DND-41 (cell line): ENCODE measurements around the gene NTF4.
A peak's percentile ranks its signal among the peaks of the same experiment; 100 is the strongest.

Experiments
- ATAC-seq: fragments of 200-7000 bp; cut with Tn5 transposase; 3 replicates; pipeline ENCODE4 v1.9.1; 2021; ENCODE audit warnings: low read depth; ENCODE audit not compliant: insufficient read depth
- DNase-seq: peaks from one replicate; pipeline ENCODE4 v3.0.0-alpha.2; 2020
- H2AFZ ChIP-seq: 2 replicates; pipeline ENCODE4 v1.6.0; 2012; ENCODE audit warnings: low read depth, low read length
- H3K27ac ChIP-seq: 2 replicates; pipeline ENCODE4 v1.5.1; 2012; ENCODE audit warnings: low read length, inconsistent platforms
- H3K27me3 ChIP-seq: fragments of 200-600 bp; sonication (generic); 2 replicates; pipeline ENCODE4 v1.6.0; 2012; ENCODE audit warnings: low read length, mild to moderate bottlenecking, inconsistent platforms; ENCODE audit not compliant: insufficient read depth, poor library complexity
- H3K36me3 ChIP-seq: 2 replicates; pipeline ENCODE4 v1.5.1; 2012; ENCODE audit warnings: low read length, inconsistent platforms; ENCODE audit not compliant: insufficient read depth
- H3K4me1 ChIP-seq: 2 replicates; pipeline ENCODE4 v1.5.1; 2012; ENCODE audit warnings: mild to moderate bottlenecking, low read length; ENCODE audit not compliant: insufficient read depth
- H3K4me2 ChIP-seq: 2 replicates; pipeline ENCODE4 v1.6.0; 2012; ENCODE audit warnings: mild to moderate bottlenecking, moderate library complexity, low read length, inconsistent platforms; ENCODE audit not compliant: insufficient read depth
- H3K4me3 ChIP-seq, 2 experiments: fragments of 200-600 bp in 1 of 2; shearing (Covaris generic) in 1 of 2; 2 replicates each; pipeline ENCODE4 v1.5.1; 2012 to 2016; ENCODE audit warnings: inconsistent platforms in 2 of 2, low read length in 2 of 2, mild to moderate bottlenecking in 2 of 2, low read depth in 1 of 2, moderate library complexity in 1 of 2
- H3K79me2 ChIP-seq: 2 replicates; pipeline ENCODE4 v1.6.0; 2012; ENCODE audit warnings: low read length, inconsistent platforms; ENCODE audit not compliant: insufficient read depth
- H3K9ac ChIP-seq: 2 replicates; pipeline ENCODE4 v1.6.0; 2012; ENCODE audit warnings: low read depth, mild to moderate bottlenecking, inconsistent platforms, low read length, moderate library complexity
- H3K9me3 ChIP-seq: 2 replicates; pipeline ENCODE4 v1.5.1; 2012; ENCODE audit warnings: low read length, moderate library complexity, mild to moderate bottlenecking, inconsistent platforms; ENCODE audit not compliant: insufficient read depth, severe bottlenecking
- H4K20me1 ChIP-seq: 2 replicates; pipeline ENCODE4 v1.6.0; 2012; ENCODE audit warnings: low read length; ENCODE audit not compliant: insufficient read depth
- CTCF ChIP-seq: IDR thresholded peaks from 2 replicates; pipeline ENCODE4 v1.5.1; 2012; ENCODE audit warnings: borderline replicate concordance, low read length, moderate library complexity, mild to moderate bottlenecking; ENCODE audit not compliant: poor library complexity, severe bottlenecking; ENCODE audit errors: extremely low read depth
- EZH2 ChIP-seq: IDR thresholded peaks from 3 replicates; pipeline ENCODE4 v1.6.1; 2012; ENCODE audit warnings: borderline replicate concordance, low read depth, mild to moderate bottlenecking, moderate library complexity, low read length, inconsistent platforms; ENCODE audit not compliant: severe bottlenecking

Gene NTF4

GRCh38 chr19:49064768-49065611 lies at the start of gene NTF4:
NTF4 (minus strand) TSS chr19:49064818; CDS start chr19:49061997, 2,821 bp downstream.
- no peak for TF ChIP-seq CTCF
- no peak for TF ChIP-seq EZH2
- no peaks in the 10 kb centered on the region for H3K79me2 ChIP-seq
- no peak within 1 kb of the TSS for H3K9ac ChIP-seq
- H3K4me3 ChIP-seq: no peak within 1 kb of the TSS
- peaks cover 10% of the 10 kb centered on the region for H3K27me3 ChIP-seq
- no peak within 1 kb of the TSS for H2AFZ ChIP-seq
- no peaks in the 10 kb centered on the region for H3K36me3 ChIP-seq
- H3K9me3 ChIP-seq: no peaks in the 10 kb centered on the region
- no peaks in the 10 kb centered on the region for H4K20me1 ChIP-seq
- no peak for ATAC-seq
- H3K27ac ChIP-seq: no peak within 1 kb of the TSS
- H3K4me2 ChIP-seq: no peak within 1 kb of the TSS
- no peaks in the 10 kb centered on the region for H3K4me1 ChIP-seq
- no peak for DNase-seq

- Histone ChIP-seq H3K4me2 (peak within 1 kb of the TSS; percentile 96), H3K9ac (peak within 1 kb of the TSS; percentile 69), H3K36me3 (peaks cover 13% of the 10 kb centered on the region), H3K79me2 (peaks cover 12% of the 10 kb centered on the region), H3K4me3 (peak within 1 kb of the TSS; percentile 44 to 65; a peak in 3 of 4 replicates), H2AFZ (peak within 1 kb of the TSS; percentile 95), H3K4me1 (peaks cover 48% of the 10 kb centered on the region), H3K27ac (peak within 1 kb of the TSS; percentile 67), H3K27me3 (no peaks in the 10 kb centered on the region), H3K9me3 (no peaks in the 10 kb centered on the region), H4K20me1 (peaks cover 13% of the 10 kb centered on the region)
- DNase-seq (peak; percentile 79), ATAC-seq (peak; percentile 67)
- TF ChIP-seq CTCF: peak; percentile 77
- TF ChIP-seq EZH2: no peak
Measured at GRCh38 chr19:49113762-49114629, 49.4 kb upstream of the NTF4 start, which contains the start of gene LIN7B. LIN7B (plus strand) TSS chr19:49114370; CDS start chr19:49114405, 35 bp downstream.

GRCh38 chr19:49111218-49111998 lies 46.8 kb upstream of the NTF4 start:
- Histone ChIP-seq H3K27ac (no peak overlapping the region), H3K27me3 (no peaks in the 10 kb centered on the region), H3K9me3 (no peaks in the 10 kb centered on the region), H2AFZ (no peak overlapping the region), H3K36me3 (peaks cover 39% of the 10 kb centered on the region), H3K79me2 (no peaks in the 10 kb centered on the region), H3K4me1 (peaks cover 30% of the 10 kb centered on the region), H4K20me1 (peaks cover 34% of the 10 kb centered on the region), H3K4me2 (no peak overlapping the region), H3K9ac (no peak overlapping the region), H3K4me3 (no peak overlapping the region)
- TF ChIP-seq EZH2 (no peak), CTCF (no peak)
- DNase-seq: no peak
- no peak for ATAC-seq
